Left cardiac atrium (tissue), 4 donors: ENCODE results near the gene LDHD. TPM values are rescaled to one million over a fixed set of nuclear protein-coding genes. Genes with fewer than 3 reads are reported as not detected.
A peak's percentile ranks its signal among the peaks of the same experiment; 100 is the strongest.
"Not testable (repeated sequence)": the region's sequence is repeated elsewhere in the genome, so short reads cannot be mapped to it uniquely, and the experiment has no call there.

Experiments
- ATAC-seq, 2 donors: fragments of 200-7000 bp; cut with Tn5 transposase; one replicate each; pipeline ENCODE4 v1.9.1; 2020; ENCODE audit warnings: mild to moderate bottlenecking in 2 of 2, moderate library complexity in 2 of 2
- DNase-seq: peaks from one replicate; pipeline ENCODE4 v3.0.0-alpha.2; 2020
- intact Hi-C, 2 donors: fragments of 100-400 bp; cut with DNase I; formaldehyde crosslinking; loops; one replicate each; pipeline versions ENCODE4 v1.14.1 to v1.15.1; 2022 to 2023
- long read RNA-seq: library from polyadenylated mRNA; unstranded; transcript quantifications from one replicate; pipeline ENCODE4 v2.0.0, GENCODE V29; 2021
- total RNA-seq, 2 donors: library from RNA; stranded (reverse); fragmentation: NEBNext Ultra II Directional; extraction: Animal tissue kit (Norgen Biotek cat#: 25700); gene quantifications; one replicate each; pipeline ENCODE4 v1.2.1, GENCODE V29; 2021
- donor health status: DM: no; HTN: yes; CAD: no.
- donor health status: DM: no; HTN: yes; CAD: no; lungs with severe emphysema.
- donor health status: DM: yes; HTN: yes; CAD: no.
- donor health status: Dilated cardiomyopathy.

The LDHD gene
- total RNA-seq = 10 to 100 TPM; 26.6 to 28.5 TPM
- long read RNA-seq, transcript LDHD-201 (11 exons, 2,067 nt) = minor isoform, 8 of 51 reads
- long read RNA-seq, transcript LDHD-202 (11 exons, 1,966 nt) = major isoform, 30 of 51 reads
- long read RNA-seq, partial matches to known transcripts = 4 of 51 reads
- long read RNA-seq, other reads (novel, unspliced or antisense) = 9 of 51 reads

DNA sequence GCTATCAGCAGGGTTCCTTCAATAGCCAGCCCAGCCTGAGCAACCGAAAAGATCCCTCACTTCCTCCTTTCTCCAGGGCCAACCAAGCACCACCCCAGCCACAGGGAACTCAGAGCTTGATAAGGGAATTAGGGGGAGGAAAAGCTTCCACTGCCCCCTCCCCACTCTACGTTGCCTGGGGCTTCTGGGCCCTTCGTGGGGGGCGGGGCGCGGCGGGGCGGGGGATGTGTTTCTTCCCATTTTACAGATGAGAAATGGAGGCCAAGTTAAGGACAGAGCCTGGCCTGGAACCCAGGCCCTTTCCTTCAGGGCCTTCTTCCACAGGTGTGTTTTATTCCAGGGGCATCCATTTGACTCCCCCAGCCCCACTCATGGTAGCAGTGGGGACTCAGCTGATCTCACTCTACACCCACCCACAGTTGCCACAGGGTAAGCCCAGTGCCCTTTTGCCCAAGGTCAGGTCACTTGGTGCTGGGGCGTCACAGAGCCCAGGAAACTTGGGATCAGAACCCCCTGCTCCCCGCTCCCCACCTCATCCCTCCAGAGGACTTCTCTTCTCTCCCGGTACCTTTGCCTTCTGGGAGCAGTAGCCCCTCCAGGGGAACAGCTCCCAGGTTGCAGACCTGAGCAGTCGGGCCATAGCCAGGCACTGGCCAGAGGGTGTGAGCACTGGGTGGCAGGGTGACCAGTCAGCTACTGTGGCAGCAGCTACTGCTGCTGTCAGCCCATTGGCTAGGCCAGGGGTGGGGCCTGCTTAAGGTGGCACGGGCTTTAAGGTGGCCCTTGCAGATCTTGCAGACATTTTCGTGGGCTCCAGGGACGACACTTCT, at the start of gene LDHD:
Gene LDHD, minus strand, starts transcription at position 700 of the 830 bp plus-strand sequence. Its CDS starts 60 bp downstream, at position 640.
- peak; percentile 95 for ATAC-seq
- DNase-seq = peak; percentile 84
- intact Hi-C loops = loop anchor here in 1 of 2 donors (10.0 kb wide), 2 partner anchors 241 to 301 kb away; no protein-coding TSS in a partner anchor

DNA sequence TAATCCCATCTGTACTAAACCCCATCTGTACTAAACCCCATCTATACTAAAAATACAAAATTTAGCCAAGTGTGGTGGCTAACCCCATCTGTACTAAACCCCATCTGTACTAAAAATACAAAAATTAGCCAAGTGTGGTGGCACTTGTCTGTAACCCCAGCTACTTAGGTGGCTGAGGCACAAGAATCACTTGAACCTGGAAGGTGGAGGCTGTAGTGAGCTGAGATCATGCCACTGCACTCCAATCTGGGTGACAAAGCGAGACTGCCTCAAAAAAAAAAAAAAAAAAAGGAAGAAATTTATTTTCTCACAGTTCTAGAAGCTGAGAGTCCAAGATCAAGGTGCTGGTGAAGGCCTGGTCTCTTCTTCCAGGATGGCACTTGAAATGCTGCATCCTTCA, 43.8 kb upstream of the LDHD start:
- ATAC-seq = no peak
- no peak for DNase-seq
- intact Hi-C loops = no loop called here

DNA sequence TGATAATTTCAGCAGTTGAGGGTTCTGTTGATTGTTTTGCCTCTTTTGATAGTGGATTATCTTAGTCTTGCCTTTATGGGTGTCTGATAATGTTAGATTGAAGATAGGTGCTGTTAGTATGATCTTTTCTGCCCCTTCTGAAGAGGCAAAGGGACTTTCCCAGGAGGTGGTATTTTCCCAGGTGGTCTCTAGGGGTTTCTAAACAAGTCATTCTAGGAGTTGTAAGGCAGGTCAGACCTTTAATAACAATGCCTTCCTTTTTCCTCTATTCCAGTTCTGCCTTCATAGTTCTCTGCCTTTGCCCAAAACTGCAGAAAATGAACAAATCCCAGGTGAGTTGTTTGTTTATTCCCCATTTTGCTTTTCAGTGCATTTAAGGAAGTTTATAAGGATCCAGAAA, 36.1 kb upstream of the LDHD start:
- ATAC-seq (no peak), DNase-seq (no peak)
- intact Hi-C loops = no loop called here

DNA sequence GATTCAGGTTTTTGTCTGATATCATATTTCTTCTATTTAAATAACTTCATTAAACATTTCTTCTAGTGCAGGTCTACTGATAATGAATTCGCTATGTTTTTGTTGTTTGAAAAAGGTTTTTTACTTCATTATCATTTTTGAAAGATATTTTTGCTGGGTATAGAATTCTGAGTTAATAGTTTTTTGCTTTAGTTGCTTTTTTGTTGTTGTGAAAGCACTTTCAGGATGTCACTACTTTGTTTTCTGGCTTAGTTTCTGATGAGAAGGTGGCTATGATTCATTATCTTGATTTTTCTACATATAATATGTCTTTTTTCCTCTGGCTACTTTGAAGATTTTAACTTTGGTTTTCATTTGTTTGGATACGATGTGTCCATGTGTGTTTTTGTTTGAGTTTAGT, 35.2 kb upstream of the LDHD start:
- no peak for ATAC-seq
- DNase-seq = no peak

DNA sequence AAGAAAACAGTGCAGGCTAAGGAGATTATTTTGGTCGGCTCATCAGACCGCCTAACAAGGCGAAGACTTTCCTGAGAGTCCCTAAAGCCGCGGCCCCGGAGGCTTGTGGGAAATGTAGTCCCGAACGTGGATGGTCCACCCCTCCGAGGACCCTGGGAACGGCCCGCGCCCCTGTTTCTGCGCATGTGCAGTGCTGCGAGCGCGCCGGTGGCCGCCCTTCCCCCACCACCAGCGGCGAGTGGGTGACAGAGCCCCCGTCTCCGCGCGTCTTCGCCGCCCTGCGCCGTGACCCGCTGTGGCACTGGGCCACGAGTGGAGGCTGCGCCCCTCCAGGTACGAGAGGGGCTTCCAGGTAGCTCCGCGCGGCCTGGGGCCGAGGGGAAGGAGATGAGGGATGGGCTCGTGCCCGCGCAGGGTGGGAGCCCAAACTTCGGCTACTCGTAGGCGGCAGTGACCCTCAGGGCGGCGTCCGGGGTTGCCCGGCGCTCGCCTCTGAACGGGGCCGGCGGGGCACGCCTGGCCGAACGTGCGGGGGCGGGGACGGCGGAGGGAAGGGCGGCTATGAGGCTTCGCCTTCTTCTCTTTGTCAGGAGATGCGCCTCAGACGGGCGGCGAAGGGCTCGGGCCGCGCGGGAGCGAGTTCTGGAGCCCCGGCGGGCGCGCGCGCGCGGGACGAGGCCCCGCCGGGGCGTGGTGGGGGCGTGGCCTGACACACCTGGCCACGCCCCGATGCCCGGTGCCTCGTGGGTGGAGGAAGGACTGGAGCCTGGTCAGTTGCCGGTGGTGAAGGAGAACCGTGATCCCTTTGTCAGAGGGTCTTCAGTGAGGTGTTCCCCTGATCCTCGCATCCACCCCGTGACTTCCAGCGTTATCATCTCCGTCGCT, 32.0 kb upstream of the LDHD start, which contains the start of gene ZFP1:
Gene ZFP1, plus strand, starts transcription at position 214 of the 885 bp plus-strand sequence. CDS start 4,428 bp downstream, outside the sequence.
- ATAC-seq = peak; percentile 98 to 99
- intact Hi-C loops = no loop called here

More for the DNA sequence above, 35.2 kb upstream of the LDHD start:
- intact Hi-C loops = no loop called here

DNA sequence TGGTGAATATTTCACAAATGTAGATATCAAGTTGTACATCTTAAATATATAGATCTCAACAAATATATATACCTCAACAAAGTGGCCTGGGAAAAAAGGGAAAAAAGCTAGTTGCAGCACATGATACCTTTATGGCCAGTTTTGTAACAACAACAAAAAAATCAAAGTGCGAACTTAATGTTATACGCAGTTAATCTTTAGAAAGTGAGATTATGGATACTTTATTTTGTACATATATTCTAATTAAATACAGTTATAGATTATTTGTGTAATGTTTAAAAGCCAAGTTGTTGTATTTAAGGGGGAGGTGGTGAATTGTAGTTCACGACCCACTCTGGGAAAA, 31.4 kb upstream of the LDHD start:
- no peak for ATAC-seq
- no peak for DNase-seq
- intact Hi-C loops = no loop called here

More for the DNA sequence above, 32.0 kb upstream of the LDHD start, which contains the start of gene ZFP1:
- DNase-seq = peak; percentile 96

DNA sequence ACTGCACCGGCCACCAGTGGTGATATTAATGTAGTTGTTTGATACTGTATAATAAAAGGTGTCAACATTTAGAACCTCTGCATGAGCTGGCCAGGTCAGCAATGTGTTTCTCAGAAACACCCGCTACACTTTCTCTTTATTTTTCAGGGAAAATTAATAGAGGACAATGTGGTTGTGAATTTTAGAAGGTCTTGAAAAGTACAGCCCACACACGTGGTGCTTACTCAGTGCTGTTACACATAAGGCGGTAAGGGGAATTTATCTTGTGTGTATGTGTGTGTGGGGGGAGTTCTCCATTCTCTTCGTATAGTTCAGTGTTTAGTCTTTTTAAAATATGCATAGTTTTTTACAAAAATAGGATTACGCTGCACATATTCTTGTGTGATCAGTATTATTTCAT, 27.4 kb upstream of the LDHD start:
- intact Hi-C loops = no loop called here

DNA sequence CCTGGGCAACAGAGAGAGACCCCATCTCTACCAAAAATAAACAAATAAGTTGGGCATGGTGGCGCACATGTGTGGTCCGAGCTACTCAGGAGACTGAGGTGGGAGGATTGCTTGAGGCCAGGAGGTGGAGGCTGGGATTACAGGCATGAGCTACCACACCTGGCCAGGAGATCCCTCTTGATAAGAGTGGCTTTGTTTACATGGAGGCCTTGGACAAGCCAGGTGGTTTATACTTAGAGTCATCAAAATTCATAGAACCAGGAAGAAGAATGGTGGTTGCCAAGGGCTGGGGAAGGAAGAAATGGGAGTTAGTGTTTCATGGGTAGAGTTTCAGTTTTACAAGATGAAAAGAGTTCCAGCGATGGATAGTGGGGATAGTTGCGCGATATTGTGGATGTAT, 22.9 kb upstream of the LDHD start:
- intact Hi-C loops = loop anchor here in 1 of 2 donors (10.0 kb wide), 1 partner anchor 435 kb away; the partner anchor contains the start of gene MLKL
- no peak for DNase-seq
- ATAC-seq = no peak

More for the DNA sequence above, 27.4 kb upstream of the LDHD start:
- no peak for ATAC-seq
- no peak for DNase-seq

DNA sequence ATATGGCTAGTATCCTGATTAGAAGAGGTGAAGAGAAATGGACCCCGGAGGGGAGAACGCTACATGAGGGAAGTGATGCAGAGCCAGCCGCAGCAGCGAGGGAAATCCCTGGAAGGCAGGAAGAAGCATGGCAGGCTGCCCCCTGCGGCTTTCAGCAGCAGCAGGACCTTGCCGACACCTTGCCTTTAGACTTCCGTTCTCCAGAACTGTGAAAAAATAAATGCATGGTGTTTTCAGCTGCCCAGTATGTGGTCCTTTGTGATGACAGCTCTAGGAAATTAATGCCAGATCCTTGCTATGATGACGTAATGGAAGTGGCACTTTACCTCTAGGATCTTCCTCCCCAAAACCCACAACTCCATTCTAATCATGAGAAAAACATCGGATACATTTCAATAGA, 22.1 kb upstream of the LDHD start:
- ATAC-seq (no peak), DNase-seq (no peak)
- intact Hi-C loops = loop anchor here in 1 of 2 donors (10.0 kb wide), 1 partner anchor 434 kb away; the partner anchor contains the start of gene MLKL

DNA sequence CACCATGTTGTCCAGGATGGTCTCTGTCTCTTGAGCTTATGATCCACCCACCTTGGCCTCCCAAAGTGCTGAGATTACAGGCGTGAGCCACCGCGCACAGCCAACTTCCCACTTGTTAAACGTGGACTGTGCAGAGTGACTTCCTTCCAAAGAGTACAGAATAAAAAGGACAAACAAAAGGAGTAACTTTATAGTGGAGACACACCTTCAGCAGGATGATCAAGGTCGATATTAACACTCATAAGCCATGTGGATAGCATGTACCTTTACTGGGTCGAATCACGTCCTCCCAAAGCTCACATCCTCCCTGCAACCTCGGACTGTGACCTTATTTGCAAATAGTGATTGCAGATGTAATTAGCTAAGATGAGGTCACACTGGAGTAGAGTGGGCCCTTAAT, 21.7 kb upstream of the LDHD start:
- intact Hi-C loops = loop anchor here in 1 of 2 donors (10.0 kb wide), 1 partner anchor 433 kb away; the partner anchor contains the start of gene MLKL
- ATAC-seq = no peak
- DNase-seq = no peak

DNA sequence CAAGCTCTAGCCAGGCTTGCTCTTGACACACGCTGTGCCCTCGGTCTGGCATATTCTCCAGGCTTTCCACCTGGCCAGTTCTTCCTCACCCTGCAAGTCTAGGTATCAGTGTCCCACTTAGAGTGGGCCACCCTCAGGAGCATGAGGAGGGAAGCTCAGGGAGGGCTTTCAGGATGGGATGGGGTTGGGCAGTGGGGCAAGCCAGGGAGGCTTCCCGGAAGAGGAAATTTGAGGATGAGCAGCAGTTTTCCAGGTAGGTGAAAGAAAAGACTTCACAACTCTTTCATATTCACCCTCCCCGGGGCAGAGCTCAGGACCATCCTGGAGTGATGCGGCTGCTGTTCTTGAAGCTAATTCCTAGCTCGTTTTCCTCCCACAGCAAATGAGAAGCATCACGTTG, 14.5 kb upstream of the LDHD start:
- ATAC-seq = no peak
- intact Hi-C loops = loop anchor here in 1 of 2 donors (10.0 kb wide), 1 partner anchor 426 kb away; the partner anchor contains the start of gene MLKL
- DNase-seq = no peak

DNA sequence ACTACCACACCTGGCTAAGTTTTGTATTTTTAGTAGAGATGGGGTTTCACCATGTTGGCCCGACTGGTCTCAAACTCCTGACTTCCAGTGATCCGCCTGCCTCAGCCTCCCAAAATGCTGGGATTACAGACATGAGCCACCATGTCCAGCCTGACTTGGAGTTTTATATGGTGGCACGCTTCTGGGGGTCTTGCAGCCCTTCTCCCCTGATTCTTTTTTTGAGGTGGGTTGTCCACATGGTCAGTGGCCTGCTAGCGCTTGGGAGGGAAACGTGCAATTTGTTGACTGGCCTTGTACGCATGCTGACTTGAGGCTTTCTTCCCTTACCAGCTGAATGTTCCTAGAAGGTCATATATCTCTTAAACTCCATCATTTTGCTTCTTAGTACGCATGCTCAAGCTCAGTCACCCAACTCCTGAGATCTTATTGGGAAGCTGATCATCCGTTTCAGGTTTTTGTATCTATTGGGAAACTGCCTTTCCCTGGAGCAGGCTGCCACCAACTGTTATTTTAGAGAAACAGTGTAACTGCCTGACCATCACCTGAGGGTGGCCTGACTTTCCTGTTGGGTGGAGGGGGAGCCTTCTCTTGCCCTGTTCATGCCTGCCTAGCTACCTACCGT, 13.7 kb upstream of the LDHD start:
- DNase-seq (no peak), ATAC-seq (no peak)
- intact Hi-C loops = loop anchor here in 1 of 2 donors (10.0 kb wide), 1 partner anchor 425 kb away; the partner anchor contains the start of gene MLKL

DNA sequence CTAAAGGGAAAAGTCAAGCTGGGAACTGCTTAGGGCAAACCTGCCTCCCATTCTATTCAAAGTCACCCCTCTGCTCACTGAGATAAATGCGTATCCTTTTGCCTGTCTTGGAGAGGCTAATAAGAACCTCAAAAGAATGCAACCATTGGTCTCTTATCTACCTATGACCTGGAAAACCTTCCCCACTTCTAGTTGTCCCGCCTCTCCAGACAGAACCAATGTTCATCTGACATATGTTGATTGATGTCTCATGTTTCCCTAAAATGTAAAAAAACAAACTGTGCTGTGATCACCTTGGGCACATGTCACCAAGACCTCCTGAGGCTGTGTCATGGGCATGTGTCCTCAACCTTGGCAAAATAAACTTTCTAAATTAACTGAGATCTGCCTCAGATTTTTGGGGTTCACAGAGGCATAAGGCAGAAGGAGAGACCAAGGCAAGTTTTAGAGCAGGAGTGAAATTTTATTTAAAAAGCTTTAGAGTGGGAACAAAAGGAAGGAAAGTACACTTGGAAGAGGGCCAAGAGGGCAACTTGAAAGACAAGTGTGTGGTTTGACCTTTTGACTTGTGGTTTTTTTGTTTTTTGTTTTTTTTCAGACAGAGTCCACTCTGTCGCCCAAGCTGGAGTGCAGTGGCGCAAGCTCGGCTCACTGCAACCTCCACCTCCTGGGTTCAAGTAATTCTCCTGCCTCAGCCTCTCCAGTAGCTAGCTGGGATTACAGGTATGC, 13.0 kb upstream of the LDHD start:
- not testable (repeated sequence) for ATAC-seq

DNA sequence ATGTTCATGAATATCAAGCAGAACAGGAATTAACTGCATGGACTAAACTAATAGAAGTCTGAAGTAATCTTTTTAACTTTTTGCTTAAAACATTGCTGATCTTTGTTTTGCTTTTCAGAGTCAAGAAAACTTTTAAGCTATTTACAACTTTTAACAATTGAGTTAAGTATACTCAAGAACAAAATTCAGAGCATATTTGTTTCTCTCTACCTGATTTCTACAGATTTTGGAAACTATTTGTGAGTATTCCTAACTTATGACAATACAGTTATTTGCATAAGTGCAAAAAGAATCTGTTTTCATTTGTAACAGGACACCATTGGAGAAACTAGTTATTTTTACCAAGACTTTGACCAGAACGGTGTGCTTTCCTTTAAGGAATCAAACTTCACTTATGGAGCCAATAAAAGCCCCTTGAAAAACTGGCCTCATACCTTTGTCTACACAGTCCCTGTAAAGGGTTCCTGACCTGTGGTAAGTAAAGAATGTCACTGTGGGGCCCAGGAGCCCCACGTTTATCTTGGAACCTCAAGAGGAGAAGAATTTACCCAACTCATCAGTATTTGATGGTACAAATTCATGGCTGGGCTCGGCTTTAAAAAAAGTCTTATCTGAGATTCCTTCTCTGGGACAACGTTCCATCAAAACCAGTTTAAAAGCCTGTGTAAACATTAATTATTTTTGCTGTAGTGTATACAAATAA, 11.3 kb upstream of the LDHD start:
- ATAC-seq (no peak), DNase-seq (no peak)
- intact Hi-C loops = no loop called here

More for the DNA sequence above, 13.0 kb upstream of the LDHD start:
- DNase-seq = not testable (repeated sequence)
- intact Hi-C loops = loop anchor here in 1 of 2 donors (10.0 kb wide), 1 partner anchor 425 kb away; the partner anchor contains the start of gene MLKL

DNA sequence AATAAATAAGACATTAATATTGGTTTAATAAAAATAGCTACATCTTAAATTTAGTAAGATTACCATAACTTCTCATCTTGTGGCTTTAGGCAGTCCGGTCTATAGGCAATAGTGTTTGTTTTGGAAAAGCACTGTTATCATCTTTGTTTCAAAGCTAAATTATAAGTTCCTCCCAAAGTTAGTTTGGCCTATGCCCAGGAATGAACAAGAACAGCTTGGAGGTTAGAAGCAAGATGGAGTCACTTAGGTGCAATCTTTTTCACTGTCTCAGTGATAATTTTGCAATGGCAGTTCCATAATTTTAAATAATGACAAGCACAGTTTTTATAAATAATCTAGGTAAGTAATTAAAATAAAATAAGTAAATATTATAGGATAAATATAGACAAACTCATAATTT, 6.0 kb upstream of the LDHD start:
- ATAC-seq (no peak), DNase-seq (no peak)
- intact Hi-C loops = no loop called here

DNA sequence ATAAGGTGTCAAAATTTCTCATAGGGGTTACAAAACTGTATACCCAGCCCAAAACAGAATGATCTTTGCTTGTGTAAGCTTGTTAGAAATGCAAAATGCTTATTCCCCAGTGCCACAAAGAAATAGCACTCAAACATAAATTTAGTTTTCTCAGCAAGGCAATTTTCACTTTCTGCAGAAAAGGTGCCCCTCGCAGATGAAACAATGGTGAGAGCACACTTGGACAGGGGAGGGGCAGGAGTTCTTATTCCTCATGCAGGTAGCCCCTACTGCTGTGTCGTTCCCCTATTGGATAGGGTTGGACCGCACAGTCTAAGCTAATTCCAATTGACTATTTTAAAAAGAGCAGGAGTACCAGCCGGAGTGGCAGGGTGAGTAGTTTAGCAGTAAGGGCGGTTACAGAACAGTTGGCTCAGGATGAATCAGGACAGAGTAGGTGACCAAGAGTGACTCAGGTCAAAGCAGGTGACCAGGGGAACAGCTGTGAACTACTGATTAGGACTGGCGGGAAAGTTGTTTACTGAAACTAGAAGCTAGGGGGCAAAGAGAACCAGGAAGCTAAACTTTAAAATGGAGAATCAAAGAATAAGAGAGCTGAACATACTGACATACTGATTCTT, 5.5 kb upstream of the LDHD start:
- ATAC-seq (no peak), DNase-seq (no peak)
- intact Hi-C loops = no loop called here

DNA sequence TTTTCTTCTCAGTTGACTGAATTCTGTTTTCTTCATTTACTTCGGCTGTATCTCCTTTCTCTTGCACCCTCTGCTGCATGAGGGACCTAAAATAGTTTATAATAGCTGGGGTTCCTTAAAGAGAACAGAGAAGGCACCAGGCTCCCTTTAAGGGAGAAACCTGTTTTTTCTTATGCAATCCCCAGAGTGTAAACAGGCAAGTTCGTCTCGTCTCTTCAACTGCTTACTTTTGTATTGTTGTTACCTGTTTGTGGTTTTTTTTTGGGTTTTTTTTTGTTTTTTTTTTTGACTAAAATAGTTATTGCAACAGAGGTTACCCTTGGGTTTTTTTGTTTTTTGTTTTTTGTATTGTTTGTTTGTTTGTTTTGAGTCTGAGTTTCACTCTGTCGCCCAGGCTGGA, 3.7 kb upstream of the LDHD start:
- intact Hi-C loops = no loop called here
- no peak for DNase-seq
- ATAC-seq = no peak
